Measurements from ENCODE around the gene ITGB1. TPM values are rescaled to one million over a fixed set of nuclear protein-coding genes. Genes with fewer than 3 reads are reported as not detected.

ITGB1 gene
- total and polyA plus RNA-seq, 10 of the 15 experiments (the other 5 are each of a cell fraction or from before 2014, with no cell fraction given) = 2.8 to 20.7 (median 10.4) TPM

- ATAC-seq = no peak
- H3K4me3 ChIP-seq = no peak overlapping the region
- H4K20me1 ChIP-seq (ENCODE audit: control insufficient read depth, insufficient read depth) = no peaks in the 10 kb centered on the region
- no TSS peak for BruUV-seq (replicated peaks)
- ChIA-PET RAD21 (ENCODE audit: unreplicated experiment) (no interaction called here), POLR2A (no interaction called here), CTCF (interaction anchor here (1.6 kb wide), 1 partner anchor 36 kb away, joined by 8 read pairs; no protein-coding TSS in a partner anchor), SMC1A (ENCODE audit: uncharacterized antibody, unreplicated experiment) (no interaction called here)
- TF ChIP-seq EZH2 (IDR thresholded peaks at IDR 0.05; ENCODE audit: borderline replicate concordance, control insufficient read depth, low read depth, low read length) (no peak), POLR2A (IDR thresholded peaks at IDR 0.05; ENCODE audit: low read depth, low read length) (no peak), WRNIP1 (IDR thresholded peaks at IDR 0.05; ENCODE audit: borderline replicate concordance, low read depth, low read length) (no peak), PKNOX1 (IDR thresholded peaks at IDR 0.05) (no peak), RELA (IDR thresholded peaks at IDR 0.05; ENCODE audit: borderline replicate concordance, partially characterized antibody) (no peak), SREBF1 (IDR thresholded peaks at IDR 0.05; ENCODE audit: low read length) (no peak), ZNF207 (IDR thresholded peaks at IDR 0.05; ENCODE audit: borderline replicate concordance) (no peak), CREB1 (IDR thresholded peaks at IDR 0.05; ENCODE audit: low read depth) (no peak), ZNF274 (IDR thresholded peaks at IDR 0.05; ENCODE audit: insufficient read depth, insufficient read length) (no peak)
- H3K27ac ChIP-seq (ENCODE audit: control insufficient read depth, insufficient read depth) = no peak overlapping the region
- in situ Hi-C loops (cut with MboI) (no loop called here), intact Hi-C loops (cut with micrococcal nuclease; ENCODE audit: unreplicated experiment) (no loop called here)
- no peak overlapping the region for H2AFZ ChIP-seq (ENCODE audit: control insufficient read depth, low read depth, low read length)
- no peak overlapping the region for H3K4me2 ChIP-seq (ENCODE audit: control insufficient read depth, insufficient read depth)
- H3K36me3 ChIP-seq (ENCODE audit: control insufficient read depth in 2 of 2, insufficient read depth in 2 of 2, low read length in 1 of 2) = no peaks in the 10 kb centered on the region
- no peaks in the 10 kb centered on the region for H3K9me3 ChIP-seq (replicated peaks; ENCODE audit: control insufficient read depth, insufficient read depth, low read length)
- no peaks in the 10 kb centered on the region for H3K79me2 ChIP-seq (ENCODE audit: control insufficient read depth, insufficient read depth, low read length)
- no peaks in the 10 kb centered on the region for H3K27me3 ChIP-seq (replicated peaks in 1 of 2; ENCODE audit: control insufficient read depth in 2 of 2, insufficient read depth in 2 of 2, low read length in 1 of 2)
- H3K9ac ChIP-seq (ENCODE audit: control insufficient read depth, insufficient read depth, low read length) = no peak overlapping the region
- DNase-seq (ENCODE audit: low read depth, low spot score) = no peak
- peaks cover 16% of the 10 kb centered on the region; the same call in 1 of the 2 replicates for H3K4me1 ChIP-seq (ENCODE audit: control insufficient read depth, insufficient read depth, low read length)
- no peak for FAIRE-seq
Measured at GRCh38 chr10:32972929-32973328, 14.9 kb upstream of the ITGB1 start.
